Adrenal gland (tissue), 12 donors: ENCODE results near the gene HAT1. TPM values are rescaled to one million over a fixed set of nuclear protein-coding genes. Genes with fewer than 3 reads are reported as not detected.

Experiments used
- DNase-seq, 7 donors: peaks; one replicate each; pipeline ENCODE4 v3.0.0-alpha.2; 2019 to 2020
- H3K27ac ChIP-seq, 5 donors: fragments of 200-600 bp; sonication (generic) in 4 of 5; 1 replicate in 3 of 5; 2 replicates in 2 of 5; pipeline versions ENCODE4 v1.5.1 to v1.8.0; 2016 to 2020; ENCODE audit warnings: mild to moderate bottlenecking in 1 of 5
- H3K27me3 ChIP-seq: fragments of 200-600 bp; 2 replicates; pipeline ENCODE4 v1.8.0; 2021
- H3K36me3 ChIP-seq, 2 donors: fragments of 200-600 bp; replicated peaks in 1 of 2; 1 replicate in 1 of 2; 2 replicates in 1 of 2; pipeline versions ENCODE4 v1.5.1 to v1.8.0; 2018 to 2022
- H3K4me1 ChIP-seq, 2 donors: fragments of 200-600 bp; replicated peaks in 1 of 2; 1 replicate in 1 of 2; 2 replicates in 1 of 2; pipeline versions ENCODE4 v1.5.1 to v1.8.0; 2018 to 2021
- H3K4me3 ChIP-seq, 4 donors: fragments of 200-600 bp; sonication (generic) in 3 of 4; one replicate each; pipeline ENCODE4 v1.5.1; 2016 to 2018
- H3K9me3 ChIP-seq, 3 donors: fragments of 200-600 bp; sonication (generic) in 1 of 3; replicated peaks in 1 of 3; 1 replicate in 2 of 3; 2 replicates in 1 of 3; pipeline versions ENCODE4 v1.5.1 to v1.8.0; 2016 to 2021
- POLR2A ChIP-seq, 2 donors: fragments of 450-650 bp; IDR thresholded peaks; one replicate each; pipeline ENCODE4 v1.6.1; 2017; ENCODE audit warnings: antibody characterized with exemption in 2 of 2, mild to moderate bottlenecking in 2 of 2, moderate library complexity in 1 of 2
- WGBS, 4 donors: extraction: QIAGEN DNeasy Blood & Tissue Kit in 2 of 4; methylation state at CpG; one replicate each; pipeline versions ENCODE4 v1.1.5 to v1.1.7; 2013 to 2017; 5-methylcytosine and 5-hydroxymethylcytosine counted together
- intact Hi-C, 2 donors: fragments of 100-400 bp; cut with DNase I; formaldehyde crosslinking; loops; one replicate each; pipeline versions ENCODE4 v1.14.1 to v1.15.0; 2022 to 2023
- polyA plus RNA-seq, 3 donors: library from polyadenylated mRNA; stranded (reverse); fragments of 200-250 nt in 2 of 3; fragments of 350-450 nt in 1 of 3; fragmentation: Illumina TruSeq in 1 of 3; extraction: RNeasy Lipid Tissue Mini Kit (QIAGEN cat#74804) in 1 of 3; gene quantifications; one replicate each; pipeline ENCODE4 v1.2.3, GENCODE V29; 2013 to 2014
- total RNA-seq, 9 donors: library from RNA; depleted of rRNA in 4 of 9; stranded (reverse); fragments of >200 nt in 4 of 9; fragments of 120-200 nt in 1 of 9; fragmentation: NEBNext Ultra II Directional in 1 of 9; extraction: Animal tissue kit (Norgen Biotek cat#: 25700) in 1 of 9; gene quantifications; one replicate each; pipeline versions ENCODE4 v1.1.0 to v1.2.4, GENCODE V29; 2013 to 2023
- TF ChIP-seq, protein P1 (sequence below), 6 experiments: fragments of 450-650 bp in 4 of 6; fragments of 200-600 bp in 2 of 6; sonication (generic) in 1 of 6; IDR thresholded peaks; 1 replicate in 5 of 6; 2 replicates in 1 of 6; pipeline versions ENCODE4 v1.5.1 to v1.8.0; 2016 to 2021; ENCODE audit warnings: antibody characterized with exemption in 6 of 6, mild to moderate bottlenecking in 2 of 6, moderate library complexity in 1 of 6
- donor health status: healthy with polysubstance abuse.
- donor health status: Bipolar disorder and iron deficiency.
- donor health status: DM: yes; HTN: yes; CAD: no.
- donor health status: DM: no; HTN: no; CAD: no.
- donor health status: DM: no; HTN: no; CAD: no.
- donor health status: DM: yes; HTN: yes; CAD: no.

Gene HAT1
- total and polyA plus RNA-seq, 12 donors = 9.3 to 103 (median 35.2) TPM

DNA sequence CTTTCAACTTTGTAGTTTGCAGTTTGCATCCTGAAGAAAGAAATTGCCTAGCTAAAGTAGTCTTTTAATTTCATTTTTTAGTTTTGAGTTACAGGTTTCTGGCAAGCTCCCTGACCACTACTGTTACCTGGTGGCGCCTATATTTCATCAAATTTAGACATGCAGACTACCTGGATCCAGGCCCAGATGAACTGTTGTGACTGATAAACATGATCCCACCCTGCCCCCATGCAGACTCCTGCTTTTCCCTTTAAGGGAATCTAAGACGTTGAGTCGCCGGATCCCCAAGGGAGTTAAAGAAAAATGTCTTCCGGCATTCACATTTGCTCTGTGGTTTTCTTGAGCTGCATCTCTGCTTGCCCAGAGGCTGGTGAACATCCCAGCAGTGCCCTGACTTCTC is 99.7 kb downstream of the HAT1 start:
- H3K4me3 ChIP-seq = no peak overlapping the region
- no peaks in the 10 kb centered on the region for H3K27me3 ChIP-seq
- H3K36me3 ChIP-seq = no peaks in the 10 kb centered on the region
- H3K9me3 ChIP-seq = no peaks in the 10 kb centered on the region
- peaks cover 0 to 9% of the 10 kb centered on the region in 2 donors for H3K4me1 ChIP-seq
- intact Hi-C loops = no loop called here
- no peak overlapping the region for H3K27ac ChIP-seq
- 60 to 67% (median 64%) methylated on average over 5 of the region's 5 CpGs for WGBS, 4 donors
- TF ChIP-seq, protein P1, sequence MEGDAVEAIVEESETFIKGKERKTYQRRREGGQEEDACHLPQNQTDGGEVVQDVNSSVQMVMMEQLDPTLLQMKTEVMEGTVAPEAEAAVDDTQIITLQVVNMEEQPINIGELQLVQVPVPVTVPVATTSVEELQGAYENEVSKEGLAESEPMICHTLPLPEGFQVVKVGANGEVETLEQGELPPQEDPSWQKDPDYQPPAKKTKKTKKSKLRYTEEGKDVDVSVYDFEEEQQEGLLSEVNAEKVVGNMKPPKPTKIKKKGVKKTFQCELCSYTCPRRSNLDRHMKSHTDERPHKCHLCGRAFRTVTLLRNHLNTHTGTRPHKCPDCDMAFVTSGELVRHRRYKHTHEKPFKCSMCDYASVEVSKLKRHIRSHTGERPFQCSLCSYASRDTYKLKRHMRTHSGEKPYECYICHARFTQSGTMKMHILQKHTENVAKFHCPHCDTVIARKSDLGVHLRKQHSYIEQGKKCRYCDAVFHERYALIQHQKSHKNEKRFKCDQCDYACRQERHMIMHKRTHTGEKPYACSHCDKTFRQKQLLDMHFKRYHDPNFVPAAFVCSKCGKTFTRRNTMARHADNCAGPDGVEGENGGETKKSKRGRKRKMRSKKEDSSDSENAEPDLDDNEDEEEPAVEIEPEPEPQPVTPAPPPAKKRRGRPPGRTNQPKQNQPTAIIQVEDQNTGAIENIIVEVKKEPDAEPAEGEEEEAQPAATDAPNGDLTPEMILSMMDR (IDR thresholded peaks at IDR 0.05) = no peak
- no peak for TF ChIP-seq POLR2A (IDR thresholded peaks at IDR 0.05)
- DNase-seq = no peak

DNA sequence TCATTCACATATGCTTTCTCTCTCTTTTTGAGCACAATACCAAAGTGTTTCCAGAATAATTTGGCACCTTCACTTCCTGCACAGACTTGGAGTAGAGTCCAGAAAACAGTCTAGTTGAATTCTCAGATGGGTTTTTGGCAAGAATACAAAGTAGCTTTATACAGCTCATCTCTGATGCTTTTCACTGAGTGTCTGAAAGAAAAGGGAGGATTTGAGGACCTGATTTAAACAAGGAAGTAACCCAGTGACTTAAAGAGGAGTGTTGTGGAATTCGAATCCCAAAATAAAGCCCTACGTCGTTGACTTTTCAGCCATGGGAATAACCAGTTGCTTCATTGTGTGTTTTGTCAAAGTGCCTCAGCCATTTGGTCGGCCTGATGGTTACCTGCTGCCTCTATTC is 109.3 kb downstream of the HAT1 start:
- no peak for TF ChIP-seq POLR2A (IDR thresholded peaks at IDR 0.05)
- TF ChIP-seq, protein P1 (IDR thresholded peaks at IDR 0.05) = no peak
- Histone ChIP-seq H3K9me3 (no peaks in the 10 kb centered on the region), H3K36me3 (no peaks in the 10 kb centered on the region), H3K4me1 (no peaks in the 10 kb centered on the region), H3K27me3 (no peaks in the 10 kb centered on the region), H3K4me3 (no peak overlapping the region), H3K27ac (no peak overlapping the region)
- intact Hi-C loops = no loop called here
- 73 to 92% (median 82%) methylated on average over 4 of the region's 4 CpGs for WGBS, 4 donors
- DNase-seq = no peak

Other genes with a start within 250 kb of the HAT1 start
- 100 to 1,000 TPM in 3 of 9 donors, 10 to 100 TPM in 6; 65.5 to 139 (median 92.3) TPM for gene DYNC1I2, start 235.0 kb upstream of the HAT1 start, total RNA-seq
- 100 to 1,000 TPM in 1 of 3 donors, 10 to 100 TPM in 2; 55.5 to 146 (median 73.8) TPM for gene DYNC1I2, start 235.0 kb upstream of the HAT1 start, polyA plus RNA-seq
- 10 to 100 TPM in 8 of 9 donors, 1 to 10 TPM in 1; 9.2 to 26.0 (median 19.6) TPM for gene SLC25A12, start 28.2 kb upstream of the HAT1 start, total RNA-seq
- gene SLC25A12, start 28.2 kb upstream of the HAT1 start, polyA plus RNA-seq = 10 to 100 TPM; 20.9 to 22.2 (median 22.0) TPM
- 10 to 100 TPM in 2 of 9 donors, 1 to 10 TPM in 7; 1.7 to 21.8 (median 7.4) TPM for gene METAP1D, start 77.5 kb downstream of the HAT1 start, total RNA-seq
- 10 to 100 TPM in 1 of 3 donors, 1 to 10 TPM in 2; 6.2 to 10.3 (median 9.3) TPM for gene METAP1D, start 77.5 kb downstream of the HAT1 start, polyA plus RNA-seq
- gene DLX1, start 163.0 kb downstream of the HAT1 start, total RNA-seq = 1 to 10 TPM in 1 of 9 donors, under 1 TPM in 3, not detected in 5; 0.11 to 1.3 (median 0.40) TPM
- gene DLX1, start 163.0 kb downstream of the HAT1 start, polyA plus RNA-seq = 1 to 10 TPM in 1 of 3 donors, under 1 TPM in 2; 0.47 to 1.4 (median 0.64) TPM
- under 1 TPM in 4 of 9 donors, not detected in 5; 0.06 to 0.49 (median 0.21) TPM for gene DLX2, start 180.4 kb downstream of the HAT1 start, total RNA-seq
- gene DLX2, start 180.4 kb downstream of the HAT1 start, polyA plus RNA-seq = under 1 TPM; 0.07 to 0.32 (median 0.13) TPM